HG02571 (cell line): ENCODE data around the gene GALNT2.

Source experiments
- ATAC-seq: cut with Tn5 transposase; IDR thresholded peaks from one replicate; pipeline ENCODE4 v1.9.1; 2021; ENCODE audit warnings: mild to moderate bottlenecking, moderate library complexity; ENCODE audit not compliant: unreplicated experiment

Gene GALNT2

DNA sequence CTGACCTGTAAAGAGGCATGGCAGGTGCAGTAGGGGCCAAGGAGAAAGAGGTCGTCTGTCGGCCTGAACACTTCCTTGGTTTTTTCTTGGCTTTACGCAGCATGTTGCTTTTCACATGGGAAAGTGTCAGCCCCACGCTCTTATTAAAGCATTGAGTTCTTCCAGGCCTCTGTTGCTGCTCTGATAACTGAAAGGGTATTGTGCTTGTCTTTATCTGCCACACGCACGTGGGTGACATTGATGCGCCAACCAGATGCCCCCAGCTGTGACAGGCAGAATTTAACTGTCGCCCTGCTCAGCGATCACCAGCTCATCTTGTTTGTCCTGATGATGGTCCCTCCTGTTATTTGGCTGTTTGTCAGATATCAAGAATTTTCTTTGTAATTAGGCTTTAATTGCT lies 76.5 kb downstream of the GALNT2 start:
- ATAC-seq, result no peak

DNA sequence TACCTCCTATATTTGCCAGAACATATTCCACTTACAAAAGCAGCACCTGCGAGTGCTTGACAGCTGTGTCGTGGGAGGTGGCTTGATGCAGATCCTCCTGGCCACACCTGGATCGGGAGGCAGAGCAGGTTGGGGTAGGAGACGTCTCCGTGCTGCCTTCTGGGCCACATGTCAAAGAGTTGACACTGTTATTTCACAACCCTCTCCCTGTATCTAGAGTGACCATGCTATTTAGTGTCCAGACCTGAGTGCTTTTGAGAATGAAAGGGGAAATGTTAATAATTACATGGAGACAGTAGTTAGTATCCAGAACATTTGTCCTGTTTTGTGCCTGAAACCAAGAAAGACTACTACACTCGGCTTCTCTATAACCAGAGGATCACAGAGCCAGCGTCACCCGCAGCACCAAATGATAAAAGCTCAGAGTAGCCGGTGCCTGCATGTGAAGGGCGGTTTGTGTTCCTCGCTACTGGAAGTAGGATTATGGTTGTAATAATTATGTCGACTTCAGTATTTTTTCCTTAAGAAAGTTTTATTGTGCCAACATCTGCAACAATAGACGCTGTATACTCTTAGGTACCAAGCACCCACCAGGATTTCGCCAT lies 77.1 kb downstream of the GALNT2 start:
- ATAC-seq, result no peak

DNA sequence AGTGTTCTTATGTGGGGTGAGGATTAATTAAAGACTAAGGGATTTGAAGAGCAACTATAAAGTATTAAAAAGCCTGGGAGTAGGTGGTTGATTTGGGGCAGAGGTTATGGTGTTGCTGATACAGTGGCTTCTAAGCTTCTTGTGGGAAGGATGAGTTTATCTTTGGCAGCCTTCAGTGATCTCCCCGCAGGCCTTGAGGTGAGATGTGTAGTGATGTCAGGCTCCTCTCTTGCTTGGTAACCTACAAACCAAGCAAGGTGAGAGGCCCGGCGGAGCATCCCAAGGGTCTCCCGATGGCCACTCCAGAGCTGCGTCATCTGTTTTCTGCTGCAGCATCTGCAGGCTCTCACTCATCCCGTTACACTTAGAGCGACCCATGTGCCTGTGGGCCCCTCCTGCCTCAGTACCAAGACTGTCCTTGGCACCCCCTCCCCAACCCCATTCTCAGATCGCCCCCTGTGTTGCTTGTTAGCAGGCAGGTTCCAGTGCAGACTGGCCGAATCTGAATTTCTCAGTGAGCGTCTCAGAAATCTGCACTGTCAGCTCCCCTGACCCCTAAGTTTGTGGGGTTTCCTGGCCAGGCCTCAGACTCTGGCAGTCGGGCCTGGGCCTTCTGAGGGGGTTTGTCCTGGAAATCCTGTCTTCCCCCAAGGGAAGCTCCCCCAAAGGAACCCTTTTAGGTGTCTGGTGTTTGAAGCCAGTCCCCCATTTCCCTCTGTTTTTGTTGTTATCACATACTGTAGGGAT lies 77.9 kb downstream of the GALNT2 start:
- ATAC-seq, result no peak

DNA sequence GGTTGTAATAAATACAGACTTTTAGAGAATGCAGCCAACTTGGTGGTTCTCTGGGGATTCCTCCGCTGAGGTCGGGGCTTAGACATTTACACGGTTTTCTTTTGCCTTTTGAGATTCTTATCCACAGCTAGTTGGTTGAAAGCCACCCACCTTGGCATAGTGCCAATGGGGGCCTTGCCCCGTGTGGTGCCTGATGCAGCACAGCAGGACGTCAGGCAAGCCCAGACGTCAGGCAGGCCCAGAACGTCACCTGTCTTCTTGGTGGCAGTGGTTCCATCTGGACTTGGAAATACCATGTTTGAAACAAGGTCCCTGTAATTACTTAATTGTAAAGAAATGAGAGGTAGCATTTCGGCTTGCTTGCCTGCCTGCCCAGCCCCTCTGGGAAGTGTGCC lies 78.5 kb downstream of the GALNT2 start:
- ATAC-seq, result no peak

DNA sequence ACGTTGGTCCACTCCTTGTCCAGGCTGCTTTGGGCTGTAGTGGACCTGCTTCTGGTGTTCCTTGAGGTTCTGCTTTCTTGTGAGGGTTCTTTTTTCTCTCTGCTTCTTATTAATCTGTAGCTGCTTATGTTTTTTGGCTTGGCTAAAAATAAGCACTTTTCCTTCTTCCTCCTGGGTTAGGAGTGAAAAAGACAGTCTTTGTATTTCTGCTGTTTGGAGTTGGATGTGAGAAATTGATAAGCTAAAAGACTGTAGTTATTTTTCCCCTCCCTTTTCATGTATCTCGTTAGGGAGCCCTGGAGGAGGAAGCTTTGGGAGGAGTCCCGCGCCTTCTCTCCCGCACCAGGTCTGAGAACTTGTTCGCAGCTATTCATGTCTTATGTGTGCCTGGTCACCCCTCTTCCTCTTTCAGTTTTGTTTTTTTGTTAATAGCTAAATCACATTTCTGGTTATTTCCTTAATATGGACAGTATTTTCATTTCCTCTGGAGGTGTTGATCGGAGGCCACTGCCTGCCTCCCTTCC lies 79.0 kb downstream of the GALNT2 start:
- ATAC-seq, result no peak

DNA sequence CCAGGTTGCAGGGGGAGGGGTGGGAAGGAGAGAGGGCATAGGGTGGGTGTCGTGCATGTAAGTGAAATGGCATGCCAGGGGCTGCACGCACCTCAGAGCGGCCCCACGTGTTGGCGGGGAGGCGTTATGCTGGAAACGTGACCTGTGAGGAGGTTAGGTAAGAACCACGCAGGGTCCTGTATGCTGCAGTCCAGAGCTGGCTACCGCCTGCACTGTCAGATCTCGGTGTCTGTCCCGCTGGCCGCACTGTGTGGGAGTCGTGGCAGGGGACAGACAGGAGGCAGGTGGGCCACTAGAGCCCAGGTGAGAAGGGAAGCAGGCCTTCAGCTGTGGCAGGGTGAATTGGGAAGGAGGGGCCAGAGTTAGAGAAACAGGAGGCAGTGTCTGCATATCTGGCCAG lies 79.7 kb downstream of the GALNT2 start:
- no peak for ATAC-seq

DNA sequence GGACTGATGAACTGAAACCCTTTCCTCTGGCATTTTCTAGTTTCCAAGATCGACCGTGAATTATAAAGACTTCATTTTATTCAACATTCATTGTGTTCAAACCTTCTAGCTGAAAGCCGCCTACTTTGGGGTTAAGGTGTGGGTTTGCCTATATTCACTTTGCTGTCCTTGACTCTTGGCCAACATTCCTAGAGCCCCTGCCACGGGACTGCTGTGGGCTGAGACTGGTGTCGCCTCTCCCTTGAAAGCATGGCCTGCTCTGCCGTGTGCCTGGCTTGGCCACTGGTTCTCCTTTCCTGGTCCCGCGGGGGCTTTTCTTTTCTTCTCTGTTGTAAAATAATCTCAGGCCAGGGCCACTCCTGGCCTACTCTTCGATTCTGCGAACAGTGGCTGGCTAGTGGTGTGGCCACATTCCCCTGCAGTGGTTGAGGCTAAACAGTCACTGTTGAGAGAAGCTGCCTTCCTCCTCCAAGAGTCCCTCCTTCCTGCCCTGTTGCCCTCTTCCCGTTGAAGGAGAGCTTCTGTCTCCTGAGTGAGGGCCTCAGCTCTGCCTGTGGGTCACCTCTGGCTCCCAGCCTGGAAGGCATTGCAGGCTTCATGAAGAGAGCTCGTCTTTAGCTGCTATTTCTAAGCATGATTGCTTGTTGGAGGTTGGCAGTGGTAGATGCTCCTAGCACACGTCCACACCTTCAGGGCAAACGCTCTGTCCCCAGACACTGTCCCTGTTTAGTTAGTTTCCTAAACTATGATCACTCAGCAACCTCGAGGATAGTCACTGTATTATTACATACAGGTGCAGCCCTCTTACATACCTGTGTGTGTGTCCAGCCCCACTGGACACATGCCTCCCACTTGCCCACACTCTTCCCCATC lies 80.5 kb downstream of the GALNT2 start:
- no peak for ATAC-seq

DNA sequence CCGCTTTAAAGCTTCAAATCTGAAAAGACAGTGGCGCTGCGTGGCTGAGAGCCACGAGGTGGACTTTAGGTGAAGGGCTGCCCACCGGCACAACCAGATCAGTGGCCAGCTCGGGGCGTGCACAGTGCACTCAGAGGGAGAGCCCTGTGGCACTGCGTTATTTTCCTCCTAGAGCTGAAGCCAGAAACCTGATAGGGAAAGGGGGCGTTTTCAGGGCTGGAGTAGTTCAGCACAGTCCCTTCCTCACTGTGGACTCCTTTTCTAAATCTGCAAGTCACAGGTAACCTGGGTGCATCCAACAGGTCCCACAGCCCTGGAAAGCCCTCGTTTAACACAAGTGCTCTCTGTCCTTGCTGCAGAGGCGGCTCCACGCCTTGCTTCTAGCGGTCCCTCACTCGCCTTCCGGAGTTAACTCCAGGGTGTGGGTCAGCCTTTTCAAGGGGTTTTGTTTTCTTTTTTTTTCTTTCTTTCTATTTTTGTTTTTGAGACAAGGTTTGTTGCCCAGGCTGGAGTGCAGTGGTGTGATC lies 81.2 kb downstream of the GALNT2 start:
- no peak for ATAC-seq

DNA sequence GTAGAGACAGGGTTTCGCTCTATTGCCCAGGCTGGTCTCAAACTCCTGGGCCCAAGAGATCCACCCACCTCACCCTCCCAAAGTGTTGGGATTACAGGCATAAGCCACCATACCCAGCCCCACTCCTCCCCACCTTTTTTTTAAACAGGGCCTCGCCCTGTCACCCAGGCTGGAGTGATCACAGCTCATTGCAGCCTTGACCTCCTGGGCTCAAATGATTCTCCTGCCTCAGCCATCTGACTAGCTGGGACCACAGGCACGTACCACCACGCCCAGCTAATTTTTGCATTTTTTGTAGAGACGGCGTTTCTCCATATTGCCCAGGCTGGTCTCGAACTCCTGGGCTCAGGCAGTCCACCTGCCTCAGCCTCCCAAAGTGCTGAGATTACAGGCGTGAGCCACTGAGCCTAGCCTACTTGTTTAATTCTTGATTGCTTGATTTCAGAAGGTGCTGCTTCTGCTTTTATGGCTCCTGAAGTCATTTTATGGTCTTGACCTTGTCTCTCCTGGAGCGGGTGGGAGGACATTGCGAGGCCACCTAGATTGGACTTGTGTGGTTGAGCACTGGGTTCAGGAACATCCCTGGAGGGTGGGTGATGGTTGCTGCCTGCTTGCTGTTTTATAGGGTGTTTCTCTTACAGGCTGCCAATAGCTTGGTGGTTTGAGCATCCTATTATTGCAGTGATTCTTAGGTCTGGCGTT lies 81.9 kb downstream of the GALNT2 start:
- ATAC-seq, result no peak

DNA sequence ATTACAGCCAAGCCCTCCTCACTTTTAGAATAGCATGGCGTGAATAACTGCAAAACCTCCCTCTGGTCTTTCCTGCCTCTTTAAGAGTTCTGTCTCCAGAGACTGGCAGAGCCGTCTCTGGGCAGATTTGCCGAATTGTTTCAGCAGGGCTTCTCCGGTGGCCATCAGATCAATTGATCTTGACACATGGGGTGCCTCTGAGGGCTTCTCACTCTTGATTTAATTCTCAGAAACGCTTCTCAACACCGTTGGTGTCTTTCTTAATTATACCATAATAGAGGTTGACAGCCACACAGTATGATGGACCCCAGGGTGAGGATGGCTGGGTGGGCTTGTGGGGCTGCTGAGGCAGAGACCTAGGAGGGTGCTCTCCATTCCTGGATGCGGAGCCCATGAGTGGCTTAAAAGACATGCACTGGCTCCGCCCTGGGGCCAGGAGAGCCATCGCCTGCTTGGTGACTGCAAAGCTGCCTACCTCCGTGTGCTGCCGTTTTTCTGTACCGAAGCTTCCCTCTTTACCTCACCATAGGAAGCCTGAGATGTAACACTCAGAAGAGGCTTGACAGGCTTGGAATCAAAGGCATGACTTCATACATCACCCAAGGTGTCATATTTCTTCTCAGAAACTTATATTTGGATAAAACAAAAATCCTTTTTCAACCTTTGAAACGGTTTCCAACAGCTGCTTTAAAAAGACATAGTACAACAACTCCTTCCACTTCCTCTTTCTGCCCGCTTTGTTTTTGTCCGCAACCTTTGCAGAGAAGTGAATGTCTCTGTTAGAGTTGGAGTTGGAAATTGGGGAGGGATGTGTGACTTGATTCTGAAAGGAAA lies 82.9 kb downstream of the GALNT2 start:
- ATAC-seq, result peak; percentile 64

DNA sequence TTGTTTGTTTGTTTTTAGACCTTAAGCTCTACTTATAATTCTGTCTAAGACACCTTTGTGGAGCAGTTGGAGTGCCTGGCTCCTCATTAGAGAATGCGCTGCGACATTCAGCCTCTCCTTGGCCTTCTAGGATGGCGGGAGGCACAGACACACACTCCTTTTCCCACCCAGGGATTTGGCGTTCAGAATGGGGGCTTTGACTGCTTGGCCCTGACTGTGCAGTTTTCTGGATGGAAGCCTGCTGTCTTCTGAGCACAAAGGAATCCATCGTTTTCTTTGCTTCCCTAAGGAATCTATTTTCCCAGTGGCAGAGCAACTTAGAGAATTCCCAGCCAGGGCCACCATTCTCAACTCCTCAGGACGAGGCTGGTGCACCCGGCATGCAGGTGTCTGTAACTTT lies 83.6 kb downstream of the GALNT2 start:
- ATAC-seq, result no peak

DNA sequence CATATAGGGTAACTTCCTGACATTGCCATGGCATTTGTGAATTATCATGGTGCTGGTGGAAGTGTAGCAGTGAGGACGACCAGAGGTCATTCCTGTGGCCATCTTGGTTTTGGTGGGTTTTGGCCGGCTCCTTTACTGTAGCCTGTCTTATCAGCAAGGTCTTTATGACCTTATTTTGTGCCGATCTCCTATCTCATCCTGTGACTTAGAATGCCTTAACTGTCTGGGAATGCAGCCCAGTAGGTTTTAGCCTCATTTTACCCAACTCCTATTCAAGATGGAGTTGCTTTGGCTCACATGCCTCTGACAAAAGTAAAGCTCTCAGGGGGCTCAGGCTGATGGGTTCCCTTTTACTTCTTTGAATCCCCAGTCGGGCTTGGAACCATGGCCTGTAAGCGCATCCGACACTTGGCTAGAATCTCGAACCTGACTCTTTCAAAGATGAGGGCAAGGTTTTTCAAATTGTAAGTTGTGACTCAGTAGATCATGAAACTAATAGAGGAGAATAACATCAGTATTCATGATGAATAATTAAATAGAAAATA lies 85.0 kb downstream of the GALNT2 start:
- ATAC-seq, result no peak

DNA sequence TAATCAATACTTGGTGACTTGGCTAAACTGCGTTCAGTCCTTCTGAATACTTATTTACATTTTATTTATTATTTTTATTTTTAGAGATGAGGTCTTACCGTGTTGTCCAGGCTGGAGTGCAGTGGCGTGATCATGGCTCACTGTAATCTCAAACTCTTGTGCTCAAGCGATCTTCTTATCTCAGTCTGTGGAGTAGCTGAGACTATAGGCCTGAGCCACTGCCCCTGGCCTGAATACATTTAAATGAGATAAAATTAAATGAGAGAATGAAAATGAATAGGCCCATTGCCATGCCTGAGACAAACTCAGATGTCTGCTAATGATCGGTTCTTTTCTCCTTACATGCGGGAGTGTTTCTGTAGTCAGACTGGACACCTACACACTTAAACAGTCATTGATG lies 86.0 kb downstream of the GALNT2 start:
- no peak for ATAC-seq

DNA sequence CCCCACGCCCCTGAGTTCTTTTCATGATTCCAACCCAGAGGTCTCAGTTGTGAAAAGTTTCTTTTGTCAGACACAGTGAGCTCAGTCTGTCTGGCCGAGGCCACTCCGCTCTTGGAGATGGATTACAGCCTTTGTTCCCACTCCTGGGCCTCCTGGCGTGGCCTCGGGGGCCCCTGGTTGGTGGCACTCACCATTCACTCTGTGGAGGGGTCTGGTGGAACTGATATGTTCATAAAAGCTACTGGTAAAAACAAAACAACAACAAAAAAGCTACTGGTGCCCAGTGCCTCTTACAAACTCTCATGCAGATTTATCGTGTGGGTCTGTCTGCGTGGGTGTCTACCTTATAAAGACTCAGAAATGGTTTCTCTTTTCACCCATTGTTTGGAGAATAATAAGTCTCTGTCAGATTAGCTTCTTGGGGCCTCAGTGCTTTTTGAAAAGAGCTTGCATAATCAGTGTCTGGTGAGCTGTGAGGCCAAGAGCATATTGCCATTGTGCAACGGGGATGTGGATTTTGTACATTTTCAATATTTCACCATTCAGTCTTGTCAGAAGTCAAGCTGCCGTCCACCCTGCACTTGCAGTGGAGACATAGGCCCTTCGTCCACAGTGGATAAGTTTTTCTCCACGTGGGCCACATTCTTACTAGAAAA lies 86.7 kb downstream of the GALNT2 start:
- no peak for ATAC-seq

DNA sequence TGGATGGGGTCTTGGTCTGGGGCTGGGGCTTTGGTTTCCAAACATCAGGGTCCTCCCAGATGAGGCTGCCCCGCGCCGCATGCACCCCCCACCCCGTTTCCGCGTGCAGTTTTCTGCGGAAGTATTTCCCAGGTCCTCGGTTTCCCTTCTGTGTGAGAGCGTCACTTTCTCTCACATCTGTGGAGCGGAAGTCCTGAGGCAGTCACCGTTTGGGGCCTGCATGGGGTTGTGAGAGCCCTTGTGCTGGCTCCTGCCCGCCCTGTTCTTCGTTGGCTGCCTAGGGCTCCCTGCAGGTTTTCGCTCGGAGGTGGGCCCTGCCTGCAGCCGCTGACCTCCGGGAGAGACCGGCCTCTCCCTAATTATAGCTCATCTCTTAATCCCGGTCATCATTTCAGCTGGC lies 88.0 kb downstream of the GALNT2 start:
- ATAC-seq, result no peak

DNA sequence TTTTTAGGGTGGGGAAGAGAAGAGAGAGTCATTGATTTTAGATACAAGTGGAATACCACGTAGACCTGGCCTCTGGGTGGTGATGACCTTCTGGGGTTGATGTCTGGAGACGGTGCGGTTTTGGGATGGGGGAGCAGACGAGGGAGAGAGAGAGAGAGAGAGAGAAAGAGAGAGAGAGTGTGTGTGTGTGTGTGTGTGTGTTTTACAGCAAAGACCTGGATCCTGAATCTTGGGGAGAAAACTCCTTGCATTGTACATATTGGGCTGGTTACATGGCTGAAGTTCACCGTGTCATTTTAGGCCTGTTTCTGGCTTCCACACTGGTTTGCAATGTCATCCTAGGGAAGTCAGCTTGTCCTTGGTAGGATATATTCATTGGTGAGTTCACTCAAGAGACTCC lies 89.0 kb downstream of the GALNT2 start:
- ATAC-seq, result no peak

DNA sequence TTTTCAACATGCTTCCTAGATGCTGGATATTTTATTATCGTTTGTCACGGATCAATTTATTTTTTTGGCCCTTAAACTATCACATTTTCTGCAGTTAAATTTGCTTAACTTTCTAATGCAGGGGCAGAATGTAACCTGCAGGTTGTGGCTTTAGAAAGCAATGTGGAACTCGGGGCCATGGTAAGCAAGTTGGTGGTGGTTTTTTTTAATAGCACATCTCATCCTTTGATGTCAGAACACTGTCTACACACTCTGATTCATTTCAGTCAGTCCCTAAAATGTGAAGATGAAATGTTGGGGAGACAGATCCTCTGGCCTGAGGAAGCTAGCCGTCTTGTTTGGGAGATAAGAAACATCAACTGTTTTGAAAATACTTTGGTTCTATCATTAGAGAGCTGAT lies 89.5 kb downstream of the GALNT2 start:
- ATAC-seq, result no peak

DNA sequence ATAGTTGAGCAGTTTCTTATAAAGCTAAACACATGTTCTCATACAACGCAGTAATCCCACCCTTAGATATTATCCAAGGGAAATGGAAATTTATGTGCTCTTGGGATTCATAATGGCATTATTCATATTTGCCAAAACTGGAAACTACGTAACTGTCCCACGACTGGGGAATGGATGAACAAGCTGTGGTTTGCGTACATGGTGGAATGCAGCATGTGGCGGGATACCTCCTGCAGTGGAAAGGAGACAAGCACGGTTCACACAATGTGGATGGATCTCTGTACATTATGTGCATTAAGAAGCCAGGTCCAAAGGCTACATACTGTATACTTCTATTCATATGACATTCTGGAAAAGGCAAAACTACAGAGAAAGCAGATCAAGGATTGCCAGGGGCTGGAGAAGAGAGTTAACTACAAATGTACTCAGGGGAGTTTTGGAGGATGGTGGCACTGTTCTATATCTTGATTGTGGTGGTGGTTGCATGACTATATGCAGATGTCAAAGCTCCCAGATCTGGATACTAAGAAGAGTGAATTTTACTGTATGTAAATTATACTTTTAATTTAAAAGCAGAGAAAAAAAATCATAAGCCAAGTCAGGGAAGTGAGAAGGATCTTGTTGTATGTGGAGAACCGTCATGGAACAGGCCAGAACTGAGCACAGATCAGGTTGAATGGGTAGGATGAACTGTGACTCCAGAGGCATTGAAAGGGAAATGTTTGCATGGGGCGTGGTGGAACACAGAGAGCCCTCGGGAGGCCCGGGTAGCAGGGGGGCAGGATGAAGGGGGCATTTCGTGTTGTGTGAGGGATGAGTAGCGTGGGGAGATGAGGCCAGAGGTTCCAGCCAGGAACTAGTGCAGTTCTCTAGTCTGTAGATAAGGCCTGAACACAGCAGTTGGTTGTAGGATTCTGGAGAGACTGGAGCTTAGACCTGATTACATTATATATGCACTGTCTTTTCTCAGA lies 90.7 kb downstream of the GALNT2 start:
- ATAC-seq, result no peak
